ENCODE measurements around the gene OR14J1. TPM values are rescaled to one million over a fixed set of nuclear protein-coding genes. Genes with fewer than 3 reads are reported as not detected.
A peak's percentile ranks its signal among the peaks of the same experiment; 100 is the strongest.

Gene OR14J1
- total and polyA plus RNA-seq, 2 experiments from 2014 or later, result not detected

- Histone ChIP-seq H3K27me3 (ENCODE audit: insufficient read depth) (no peaks in the 10 kb centered on the region), H3K4me2 (no peak overlapping the region), H3K4me1 (ENCODE audit: insufficient read depth) (no peaks in the 10 kb centered on the region), H3K27ac (ENCODE audit: low read depth) (no peak overlapping the region), H3K9me2 (ENCODE audit: insufficient read depth) (no peaks in the 10 kb centered on the region), H3K36me3 (ENCODE audit: insufficient read depth) (no peaks in the 10 kb centered on the region), H3F3A (replicated peaks; ENCODE audit: low read depth) (no peaks in the 10 kb centered on the region), H4K20me1 (replicated peaks; ENCODE audit: insufficient read depth) (no peaks in the 10 kb centered on the region), H2AFZ (no peak overlapping the region), H3K4me3 (no peak overlapping the region), H3K79me2 (replicated peaks; ENCODE audit: insufficient read depth) (no peaks in the 10 kb centered on the region)
- peak; percentile 50; the same call in 2 of the 3 replicates for ATAC-seq
- H3K27me3 Mint-ChIP-seq (ENCODE audit: insufficient read depth, low read depth, poor library complexity), result peaks cover 2% of the 10 kb centered on the region
- H3K4me3 Mint-ChIP-seq, result no peak overlapping the region
- no peak for TF ChIP-seq NANOG (IDR thresholded peaks at IDR 0.05; ENCODE audit: borderline replicate concordance)
- peak; percentile 43 to 55 for TF ChIP-seq CTCF (conservative IDR thresholded peaks at IDR 0.05; ENCODE audit: low read depth in 2 of 2)
- H3K36me3 Mint-ChIP-seq (ENCODE audit: low read depth), result no peaks in the 10 kb centered on the region
- H3K27ac Mint-ChIP-seq, result no peak overlapping the region
- peaks cover 8% of the 10 kb centered on the region for H3K4me1 Mint-ChIP-seq
- no peaks in the 10 kb centered on the region for H3K9me3 Mint-ChIP-seq
- DNase-seq (ENCODE audit: low spot score), result peak; percentile 40
These were observed 54.1 kb downstream of the OR14J1 start for GRCh38 chr6:29355603-29356002.

Other genes with a start within 250 kb of the OR14J1 start
- not detected in 2 replicates for gene OR2B3, start 214.4 kb upstream of the OR14J1 start, total RNA-seq (2014; rRNA removed; shearing (Covaris generic))
- not detected in 2 replicates for gene OR2B3, start 214.4 kb upstream of the OR14J1 start, polyA plus RNA-seq (2016; fragmentation: Nextera tagmentation; extraction: Ambion mirVana)
- gene OR2J1, start 202.2 kb upstream of the OR14J1 start, total RNA-seq (2014; rRNA removed; shearing (Covaris generic)), result not detected in 2 replicates
- gene OR2J1, start 202.2 kb upstream of the OR14J1 start, polyA plus RNA-seq (2016; fragmentation: Nextera tagmentation; extraction: Ambion mirVana), result not detected in 2 replicates
- 0.35 TPM in 1 of 2 replicates, not detected in the other for gene OR2J3, start 193.6 kb upstream of the OR14J1 start, total RNA-seq (2014; rRNA removed; shearing (Covaris generic))
- gene OR2J3, start 193.6 kb upstream of the OR14J1 start, polyA plus RNA-seq (2016; fragmentation: Nextera tagmentation; extraction: Ambion mirVana), result not detected in 2 replicates
- gene OR2J2, start 130.8 kb upstream of the OR14J1 start, total RNA-seq (2014; rRNA removed; shearing (Covaris generic)), result not detected in 2 replicates
- gene OR2J2, start 130.8 kb upstream of the OR14J1 start, polyA plus RNA-seq (2016; fragmentation: Nextera tagmentation; extraction: Ambion mirVana), result not detected in 2 replicates
- not detected in 2 replicates for gene OR5V1, start 67.2 kb downstream of the OR14J1 start, total RNA-seq (2014; rRNA removed; shearing (Covaris generic))
- gene OR5V1, start 67.2 kb downstream of the OR14J1 start, polyA plus RNA-seq (2016; fragmentation: Nextera tagmentation; extraction: Ambion mirVana), result not detected in 2 replicates
- gene OR12D3, start 73.6 kb downstream of the OR14J1 start, total RNA-seq (2014; rRNA removed; shearing (Covaris generic)), result not detected in 2 replicates
- not detected in 2 replicates for gene OR12D3, start 73.6 kb downstream of the OR14J1 start, polyA plus RNA-seq (2016; fragmentation: Nextera tagmentation; extraction: Ambion mirVana)
- gene OR12D2, start 93.9 kb downstream of the OR14J1 start, total RNA-seq (2014; rRNA removed; shearing (Covaris generic)), result not detected in 2 replicates
- not detected in 2 replicates for gene OR12D2, start 93.9 kb downstream of the OR14J1 start, polyA plus RNA-seq (2016; fragmentation: Nextera tagmentation; extraction: Ambion mirVana)
- gene OR12D1, start 113.2 kb downstream of the OR14J1 start, total RNA-seq (2014; rRNA removed; shearing (Covaris generic)), result not detected in 2 replicates
- gene OR12D1, start 113.2 kb downstream of the OR14J1 start, polyA plus RNA-seq (2016; fragmentation: Nextera tagmentation; extraction: Ambion mirVana), result not detected in 2 replicates
- gene OR10C1, start 137.6 kb downstream of the OR14J1 start, total RNA-seq (2014; rRNA removed; shearing (Covaris generic)), result not detected in 2 replicates
- not detected in 2 replicates for gene OR10C1, start 137.6 kb downstream of the OR14J1 start, polyA plus RNA-seq (2016; fragmentation: Nextera tagmentation; extraction: Ambion mirVana)
- not detected in 2 replicates for gene OR11A1, start 155.4 kb downstream of the OR14J1 start, total RNA-seq (2014; rRNA removed; shearing (Covaris generic))
- gene OR11A1, start 155.4 kb downstream of the OR14J1 start, polyA plus RNA-seq (2016; fragmentation: Nextera tagmentation; extraction: Ambion mirVana), result not detected in 2 replicates
- not detected in 2 replicates for gene OR2H1, start 155.5 kb downstream of the OR14J1 start, total RNA-seq (2014; rRNA removed; shearing (Covaris generic))
- gene OR2H1, start 155.5 kb downstream of the OR14J1 start, polyA plus RNA-seq (2016; fragmentation: Nextera tagmentation; extraction: Ambion mirVana), result not detected in 2 replicates
- not detected in 2 replicates for gene MAS1L, start 186.3 kb downstream of the OR14J1 start, total RNA-seq (2014; rRNA removed; shearing (Covaris generic))
- gene MAS1L, start 186.3 kb downstream of the OR14J1 start, polyA plus RNA-seq (2016; fragmentation: Nextera tagmentation; extraction: Ambion mirVana), result not detected in 2 replicates